ENCODE results near the gene PRICKLE4. TPM values are rescaled to one million over a fixed set of nuclear protein-coding genes. Genes with fewer than 3 reads are reported as not detected.

Gene PRICKLE4
- total RNA-seq, 4 donors from 2014 or later: 15.5 to 38.4 (median 23.0) TPM

DNA sequence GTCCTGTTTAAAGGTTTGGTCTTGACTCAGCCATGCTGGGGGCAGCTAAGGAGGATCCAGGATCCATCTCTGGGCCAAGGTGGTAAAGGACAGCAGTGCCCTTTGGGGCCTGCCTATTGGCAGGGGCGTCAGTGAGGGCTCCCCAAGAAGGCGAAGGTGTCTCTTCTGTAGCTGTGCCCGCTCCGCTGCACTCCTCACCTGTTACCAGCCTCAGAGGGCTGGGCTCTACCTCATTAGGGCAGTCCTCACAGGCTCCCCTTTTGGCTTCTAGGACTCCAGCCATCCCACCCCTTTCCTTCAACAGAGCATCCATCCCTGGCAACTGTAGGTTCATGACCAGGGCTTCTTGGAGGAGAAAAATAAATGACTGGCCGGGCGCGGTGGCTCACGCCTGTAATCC, 11.2 kb upstream of the PRICKLE4 start:
- H3K4me3 ChIP-seq: no peak overlapping the region
- no peak overlapping the region for H3K27ac ChIP-seq
- 95 to 98% methylated on average over 8 of the region's 8 CpGs for WGBS, 2 donors
- H3K4me1 ChIP-seq: peaks cover 0 to 9% (median 0%) of the 10 kb centered on the region in 4 donors
- TF ChIP-seq, protein P1, sequence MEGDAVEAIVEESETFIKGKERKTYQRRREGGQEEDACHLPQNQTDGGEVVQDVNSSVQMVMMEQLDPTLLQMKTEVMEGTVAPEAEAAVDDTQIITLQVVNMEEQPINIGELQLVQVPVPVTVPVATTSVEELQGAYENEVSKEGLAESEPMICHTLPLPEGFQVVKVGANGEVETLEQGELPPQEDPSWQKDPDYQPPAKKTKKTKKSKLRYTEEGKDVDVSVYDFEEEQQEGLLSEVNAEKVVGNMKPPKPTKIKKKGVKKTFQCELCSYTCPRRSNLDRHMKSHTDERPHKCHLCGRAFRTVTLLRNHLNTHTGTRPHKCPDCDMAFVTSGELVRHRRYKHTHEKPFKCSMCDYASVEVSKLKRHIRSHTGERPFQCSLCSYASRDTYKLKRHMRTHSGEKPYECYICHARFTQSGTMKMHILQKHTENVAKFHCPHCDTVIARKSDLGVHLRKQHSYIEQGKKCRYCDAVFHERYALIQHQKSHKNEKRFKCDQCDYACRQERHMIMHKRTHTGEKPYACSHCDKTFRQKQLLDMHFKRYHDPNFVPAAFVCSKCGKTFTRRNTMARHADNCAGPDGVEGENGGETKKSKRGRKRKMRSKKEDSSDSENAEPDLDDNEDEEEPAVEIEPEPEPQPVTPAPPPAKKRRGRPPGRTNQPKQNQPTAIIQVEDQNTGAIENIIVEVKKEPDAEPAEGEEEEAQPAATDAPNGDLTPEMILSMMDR (IDR thresholded peaks at IDR 0.05): no peak
- TF ChIP-seq POLR2A (IDR thresholded peaks at IDR 0.05) (no peak), EP300 (IDR thresholded peaks at IDR 0.05) (no peak)
- DNase-seq (ENCODE audit: low spot score in 2 of 2): no peak
- H3K36me3 ChIP-seq: peaks cover 0 to 62% (median 9%) of the 10 kb centered on the region in 3 donors
- H3K27me3 ChIP-seq: no peaks in the 10 kb centered on the region
- H3K9me3 ChIP-seq: no peaks in the 10 kb centered on the region

DNA sequence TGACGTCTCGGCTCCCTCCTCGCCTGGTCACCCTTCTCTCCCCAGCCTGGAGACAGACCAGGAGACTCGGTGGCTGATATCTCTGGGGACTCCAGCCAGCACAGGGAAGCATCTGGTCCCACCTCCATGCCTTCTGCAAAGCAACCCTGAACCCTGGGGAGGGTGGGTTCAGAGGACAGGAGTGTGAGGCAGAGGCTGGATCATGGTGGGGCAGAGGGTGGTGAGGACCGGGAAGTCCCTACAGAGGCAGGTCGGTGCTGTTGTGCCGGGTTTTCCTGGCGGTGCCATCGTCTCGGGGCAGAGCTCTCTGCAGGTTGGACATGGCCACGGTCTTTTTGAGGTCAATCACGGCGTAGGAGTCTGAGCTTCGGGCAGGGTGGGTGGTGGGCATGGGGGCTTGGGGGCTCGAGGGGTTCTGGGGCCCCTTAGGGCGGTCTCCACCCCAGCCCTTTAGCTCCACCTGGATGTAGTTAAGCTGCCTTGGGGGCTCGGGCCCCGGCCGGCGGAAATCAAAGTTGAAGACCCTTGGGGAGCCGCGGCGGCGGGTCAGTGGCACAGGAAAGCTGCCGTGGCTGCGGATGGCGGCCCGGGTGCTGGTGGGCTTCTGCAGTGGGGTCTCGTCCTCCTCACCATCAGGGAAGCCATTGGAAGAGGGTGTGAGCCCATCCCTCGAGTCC, 10.1 kb upstream of the PRICKLE4 start:
- Histone ChIP-seq H3K27ac (no peak overlapping the region), H3K9me3 (no peaks in the 10 kb centered on the region), H3K4me3 (no peak overlapping the region), H3K27me3 (no peaks in the 10 kb centered on the region), H3K36me3 (peaks cover 0 to 73% (median 9%) of the 10 kb centered on the region in 3 donors), H3K4me1 (peaks cover 0 to 9% (median 0%) of the 10 kb centered on the region in 4 donors)
- TF ChIP-seq POLR2A (IDR thresholded peaks at IDR 0.05) (no peak), EP300 (IDR thresholded peaks at IDR 0.05) (no peak)
- TF ChIP-seq, protein P1 (IDR thresholded peaks at IDR 0.05): no peak
- no peak for DNase-seq (ENCODE audit: low spot score in 2 of 2)
- WGBS, 2 donors: 91% methylated on average over 28 to 29 of the region's 30 CpGs

DNA sequence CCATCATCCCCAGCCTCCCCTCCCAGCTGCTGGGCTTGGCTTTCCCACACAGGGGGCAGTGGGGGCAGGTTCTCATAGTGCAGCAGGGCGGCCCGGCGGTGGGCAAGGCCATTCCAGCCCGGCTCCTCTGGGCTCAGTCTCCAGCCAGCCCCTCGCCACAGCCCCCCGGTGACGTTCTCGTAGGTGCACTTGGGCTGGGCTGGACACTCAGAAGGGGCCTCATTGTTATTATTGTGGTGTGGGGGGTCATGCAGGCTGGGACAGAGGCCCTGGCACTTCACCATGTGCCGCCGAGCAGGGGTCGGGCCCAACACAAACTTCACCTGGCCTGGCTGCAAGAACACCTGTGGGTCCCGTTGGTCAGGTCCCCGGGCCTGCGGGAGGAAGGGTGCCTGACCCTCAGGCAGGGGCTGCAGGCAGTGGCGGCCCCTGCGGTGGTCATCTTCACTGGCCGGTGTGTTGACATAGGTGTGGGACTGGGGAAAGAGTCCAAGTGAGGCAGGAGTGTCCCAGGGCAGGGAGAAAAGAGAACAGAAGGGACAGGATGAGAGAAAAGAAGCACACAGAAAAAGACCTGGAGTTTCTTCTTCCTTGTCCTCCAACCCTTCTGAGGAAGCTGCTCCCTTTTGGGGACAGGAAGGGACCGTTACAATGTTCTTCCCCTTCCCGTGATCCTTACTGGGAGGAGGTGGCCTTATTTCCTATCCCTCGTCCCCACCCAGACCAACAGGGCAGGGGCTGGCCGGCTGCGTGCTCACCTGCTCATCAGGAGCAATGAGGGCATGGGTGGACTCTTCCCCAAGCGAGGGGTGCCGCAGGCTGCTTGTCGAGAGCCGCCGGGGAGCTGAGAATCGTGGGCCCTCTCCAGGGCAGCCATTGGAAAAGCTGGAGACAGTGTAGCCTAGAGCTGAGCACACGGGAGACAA, 9.3 kb upstream of the PRICKLE4 start:
- Histone ChIP-seq H3K9me3 (no peaks in the 10 kb centered on the region), H3K27me3 (no peaks in the 10 kb centered on the region), H3K36me3 (peaks cover 0 to 81% (median 9%) of the 10 kb centered on the region in 3 donors), H3K27ac (no peak overlapping the region), H3K4me1 (peaks cover 0 to 9% (median 0%) of the 10 kb centered on the region in 4 donors), H3K4me3 (no peak overlapping the region)
- no peak for DNase-seq (ENCODE audit: low spot score in 2 of 2)
- TF ChIP-seq POLR2A (IDR thresholded peaks at IDR 0.05): no peak
- no peak for TF ChIP-seq EP300 (IDR thresholded peaks at IDR 0.05)
- TF ChIP-seq, protein P1 (IDR thresholded peaks at IDR 0.05): no peak
- WGBS, 2 donors: 86 to 89% methylated on average over 19 to 25 of the region's 29 CpGs

DNA sequence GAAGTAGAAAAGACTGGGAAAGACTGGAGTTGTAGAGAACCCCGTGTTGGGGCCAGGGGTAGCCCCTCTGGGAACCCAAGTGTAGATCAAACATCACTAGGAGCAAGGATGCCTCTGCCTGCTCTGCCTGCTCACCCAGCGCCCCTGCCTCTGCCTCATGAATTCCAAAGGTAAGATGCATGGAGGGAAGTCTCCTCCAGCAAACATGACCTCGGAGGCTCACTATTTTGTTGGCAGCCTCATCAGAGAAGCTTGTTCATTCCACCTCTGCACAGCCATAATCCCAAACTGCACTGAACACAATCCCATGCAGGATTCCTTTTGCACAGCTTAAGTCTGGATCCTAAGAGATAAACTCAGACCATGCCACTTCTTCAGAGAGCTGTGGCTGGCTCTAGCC, 5.7 kb upstream of the PRICKLE4 start:
- no peak for DNase-seq (ENCODE audit: low spot score in 2 of 2)
- H3K36me3 ChIP-seq: peaks cover 0 to 75% (median 9%) of the 10 kb centered on the region in 3 donors

More for the DNA sequence above, 5.7 kb upstream of the PRICKLE4 start:
- Histone ChIP-seq H3K9me3 (no peaks in the 10 kb centered on the region), H3K4me3 (no peak overlapping the region), H3K27me3 (no peaks in the 10 kb centered on the region), H3K27ac (no peak overlapping the region), H3K4me1 (peaks cover 0 to 19% (median 8%) of the 10 kb centered on the region in 4 donors)
- 89 to 90% methylated on average over 3 of the region's 3 CpGs for WGBS, 2 donors
- TF ChIP-seq POLR2A (IDR thresholded peaks at IDR 0.05) (no peak), EP300 (IDR thresholded peaks at IDR 0.05) (no peak)
- TF ChIP-seq, protein P1 (IDR thresholded peaks at IDR 0.05): no peak

Data from tibial nerve (tissue), 4 donors.